GM19468 (cell line): ENCODE measurements around the gene PDE11A.

Experiments used
- ATAC-seq: cut with Tn5 transposase; IDR thresholded peaks from one replicate; pipeline ENCODE4 v1.9.1; 2021; ENCODE audit warnings: mild to moderate bottlenecking, moderate library complexity, moderate number of reproducible peaks; ENCODE audit not compliant: unreplicated experiment; ENCODE audit errors: extremely low read depth

PDE11A gene

DNA sequence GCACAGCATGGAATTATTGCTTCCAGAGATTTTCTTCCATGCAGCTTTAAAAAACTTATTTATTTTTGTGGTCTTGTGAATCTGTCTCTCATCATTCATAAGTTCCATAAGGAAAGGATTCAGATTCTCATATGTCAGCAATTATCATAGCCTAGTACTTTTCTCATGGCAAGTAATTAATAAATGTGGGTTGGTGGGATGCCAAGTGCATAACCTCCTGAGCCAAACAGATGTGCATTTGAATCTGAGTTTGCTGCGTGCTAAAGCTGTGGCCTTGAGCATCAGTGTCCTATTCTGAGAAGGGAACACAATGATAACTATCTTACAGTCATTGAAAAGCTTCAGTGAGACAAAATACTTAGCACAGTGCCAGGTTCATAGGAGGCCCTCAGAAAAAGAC is 331.9 kb downstream of the PDE11A start:
- no peak for ATAC-seq

DNA sequence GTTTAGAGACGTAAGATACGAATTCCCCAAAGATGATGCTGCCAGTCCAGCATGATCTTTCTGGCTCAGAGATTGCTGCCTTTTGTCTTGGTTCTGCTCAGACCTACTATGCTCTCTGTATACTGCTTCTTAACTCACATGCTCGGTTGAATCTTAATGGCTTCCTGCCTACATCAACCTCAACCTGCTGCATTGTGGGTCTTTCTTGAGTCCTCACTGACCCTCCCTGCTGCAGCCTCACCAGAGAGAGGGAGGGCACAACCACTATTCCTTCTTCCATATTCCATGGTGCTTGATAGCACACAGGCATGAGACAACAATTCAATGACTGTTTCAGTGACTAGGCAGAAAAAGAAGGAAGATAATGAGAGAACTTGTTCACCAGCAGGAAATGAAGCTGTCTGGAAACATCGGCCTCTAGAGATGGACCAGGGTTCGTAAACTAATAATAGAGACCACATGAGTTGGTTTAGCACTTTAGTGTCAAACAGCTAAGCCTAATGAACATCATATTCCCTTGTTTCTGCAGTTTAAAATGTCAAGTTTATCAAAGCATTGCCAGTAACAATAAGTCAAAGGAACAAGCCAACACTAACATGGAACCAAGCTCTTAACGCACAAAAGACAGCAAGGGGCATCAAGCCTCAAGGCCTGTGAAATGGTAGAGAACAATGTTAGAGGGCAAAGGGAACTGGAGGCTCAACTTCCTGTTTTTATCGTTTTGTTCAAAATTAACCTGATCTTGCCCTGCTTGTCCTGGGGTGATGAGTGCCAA is 333.9 kb downstream of the PDE11A start:
- no peak for ATAC-seq

DNA sequence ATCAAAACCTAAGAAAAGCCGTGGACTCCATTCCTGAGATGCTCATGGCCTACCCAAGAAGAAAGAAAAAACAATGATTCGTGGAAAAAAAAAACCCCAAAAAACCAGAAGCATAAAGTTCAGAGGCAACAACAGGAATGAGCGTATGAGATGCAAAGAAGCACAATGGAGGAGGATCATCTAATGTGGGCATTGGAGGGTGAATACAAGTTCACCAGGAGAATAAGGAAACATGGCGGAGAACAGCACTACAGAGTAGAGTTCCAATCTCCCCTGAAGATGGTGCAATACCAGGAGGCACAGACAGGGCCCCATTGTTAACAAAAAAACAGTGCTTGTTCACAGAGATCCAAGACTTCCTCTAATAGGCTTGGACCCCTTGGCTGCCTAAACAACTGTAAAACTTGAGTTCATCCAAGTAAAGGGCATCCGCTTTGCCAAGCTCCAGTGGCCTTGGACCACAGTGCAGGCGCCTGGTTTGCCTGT is 337.2 kb downstream of the PDE11A start:
- no peak for ATAC-seq

DNA sequence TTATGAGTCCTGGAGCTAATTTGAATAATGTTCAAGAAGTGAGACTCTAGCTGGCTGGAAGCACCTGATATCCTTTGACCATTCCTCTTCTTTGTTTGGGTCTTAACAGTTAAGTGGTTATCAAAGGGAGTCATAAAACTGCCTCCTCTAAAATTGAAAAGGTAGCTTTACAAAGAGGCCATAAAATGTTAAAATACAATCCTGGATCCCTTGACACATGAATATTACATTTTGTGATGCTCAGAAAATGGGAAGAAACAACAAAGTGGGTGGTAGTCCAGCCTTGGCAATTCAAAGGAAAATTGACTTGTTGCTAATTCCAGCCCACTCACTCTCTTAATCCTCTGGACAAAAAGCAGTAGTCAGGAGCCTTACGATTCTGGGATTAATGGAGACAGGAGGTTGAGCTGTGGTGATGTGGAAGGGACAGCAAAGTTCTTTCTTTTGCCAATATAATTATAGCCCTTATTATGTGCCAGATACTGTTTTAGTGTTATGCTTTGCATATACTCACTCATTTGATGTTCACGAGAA is 339.2 kb downstream of the PDE11A start:
- ATAC-seq, result no peak

DNA sequence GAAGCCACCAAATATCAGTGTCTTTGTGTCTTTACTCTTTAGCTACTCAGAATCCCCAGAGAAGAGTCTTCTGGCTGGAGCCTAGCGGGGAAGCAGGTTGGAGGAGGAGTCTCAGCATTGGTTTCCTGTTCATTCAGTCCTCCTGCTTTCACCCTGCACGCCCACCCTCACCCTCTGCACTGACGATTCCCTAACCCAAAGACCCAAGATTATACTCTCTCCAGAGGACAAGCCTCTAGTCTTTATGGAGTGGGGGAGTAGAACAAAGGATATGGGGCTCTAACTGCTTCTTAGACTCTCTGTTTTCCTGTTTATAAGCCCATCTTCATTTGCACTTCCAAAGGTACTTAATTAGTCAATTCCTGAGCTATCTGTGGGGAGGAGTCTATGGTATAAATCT is 341.2 kb downstream of the PDE11A start:
- no peak for ATAC-seq

GRCh38 chr2:177730792-177731191 is 341.8 kb downstream of the PDE11A start:
- no peak for ATAC-seq

DNA sequence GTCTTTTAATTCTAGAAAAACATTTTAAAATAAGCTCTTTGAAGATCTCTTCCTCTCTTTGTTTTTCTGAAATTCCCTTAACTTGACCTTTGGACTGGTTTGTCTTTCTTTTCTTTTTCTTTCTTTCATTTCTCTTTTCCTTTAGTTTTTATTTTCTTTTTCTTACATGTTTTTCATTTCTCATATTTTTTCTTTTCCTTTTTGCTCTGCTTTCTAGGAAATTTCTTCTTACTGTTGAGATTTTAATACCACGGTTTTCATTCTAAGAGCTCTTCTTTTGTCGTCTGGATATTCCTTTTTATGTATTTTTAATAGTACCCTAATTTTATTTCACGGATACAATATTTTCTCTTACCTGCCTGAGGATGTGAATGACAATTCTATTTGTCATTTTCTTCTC is 342.2 kb downstream of the PDE11A start:
- no peak for ATAC-seq

GRCh38 chr2:177728920-177729319 is 343.7 kb downstream of the PDE11A start:
- no peak for ATAC-seq

DNA sequence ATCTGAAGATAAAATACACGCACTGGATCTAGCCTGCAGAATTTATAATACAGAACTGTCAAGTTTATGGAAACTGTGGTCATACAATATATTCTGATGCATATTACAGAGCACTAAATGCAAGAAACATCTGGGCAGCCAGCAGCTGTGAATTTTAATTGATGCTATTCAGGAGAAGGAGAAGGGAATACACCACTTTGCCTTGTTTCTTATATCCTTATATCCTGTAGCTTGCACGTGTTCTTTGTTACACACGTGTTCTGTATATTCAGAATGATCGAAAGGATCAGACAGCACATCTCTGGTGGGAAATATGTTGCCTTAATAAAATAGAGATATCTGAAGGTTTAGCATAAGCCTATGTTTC is 344.2 kb downstream of the PDE11A start:
- no peak for ATAC-seq

DNA sequence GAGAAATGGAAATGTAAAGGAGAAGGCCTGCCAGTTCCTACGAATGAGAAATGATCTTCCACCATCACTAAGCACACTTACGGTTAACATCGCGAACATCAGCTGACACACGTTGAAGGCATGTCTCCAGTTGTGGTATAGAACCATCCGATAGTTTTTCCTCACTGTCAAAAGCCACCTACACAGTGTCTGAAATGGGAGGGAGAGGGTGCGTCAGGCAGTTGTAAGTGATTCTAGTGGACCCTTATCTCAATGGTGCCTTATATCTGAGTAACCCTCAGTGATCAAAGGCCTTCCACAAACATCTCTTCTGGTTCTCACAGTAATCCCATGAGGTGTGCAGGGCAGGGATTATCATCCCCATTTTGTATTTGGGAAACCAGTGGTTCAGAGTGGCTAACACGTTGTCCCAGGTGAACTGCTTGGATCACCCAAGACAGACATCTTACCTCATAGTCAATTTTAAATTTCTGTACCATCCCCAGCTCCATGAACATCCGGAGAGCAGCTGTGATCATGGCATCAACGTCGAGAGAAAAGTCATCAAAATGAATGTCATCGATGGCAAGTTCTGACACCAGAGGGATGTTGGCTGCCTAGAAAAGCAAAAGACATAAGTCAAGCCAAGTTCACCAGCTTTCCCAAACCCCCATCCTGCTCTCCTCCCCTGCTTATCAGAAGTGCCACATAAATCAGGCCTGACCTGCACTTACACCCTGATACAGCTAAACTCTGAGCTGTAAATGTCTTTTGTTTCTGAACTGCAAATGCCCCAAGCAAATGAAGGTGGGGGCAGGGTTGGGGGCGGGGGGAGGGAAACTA is 344.8 kb downstream of the PDE11A start:
- ATAC-seq, result no peak

DNA sequence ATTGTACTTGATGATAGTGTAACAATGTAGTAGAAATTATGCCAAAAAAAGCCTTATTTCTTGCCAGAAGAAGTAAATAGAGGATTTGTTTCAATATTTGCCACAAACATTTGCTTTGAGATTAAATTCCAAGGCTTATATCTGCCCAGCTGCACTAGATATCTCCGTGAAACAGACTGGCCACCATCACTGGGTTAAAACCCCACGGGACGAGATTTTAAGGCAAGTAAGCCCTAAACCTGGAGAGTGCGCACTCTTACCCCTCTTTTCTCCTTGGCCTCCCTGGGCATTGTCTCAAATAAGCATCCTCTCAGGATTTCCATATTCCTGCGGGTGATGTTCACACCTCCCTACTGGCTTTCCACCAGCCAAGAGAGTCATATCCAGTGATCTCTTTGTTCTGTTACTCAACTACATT is 345.6 kb downstream of the PDE11A start:
- ATAC-seq, result no peak

DNA sequence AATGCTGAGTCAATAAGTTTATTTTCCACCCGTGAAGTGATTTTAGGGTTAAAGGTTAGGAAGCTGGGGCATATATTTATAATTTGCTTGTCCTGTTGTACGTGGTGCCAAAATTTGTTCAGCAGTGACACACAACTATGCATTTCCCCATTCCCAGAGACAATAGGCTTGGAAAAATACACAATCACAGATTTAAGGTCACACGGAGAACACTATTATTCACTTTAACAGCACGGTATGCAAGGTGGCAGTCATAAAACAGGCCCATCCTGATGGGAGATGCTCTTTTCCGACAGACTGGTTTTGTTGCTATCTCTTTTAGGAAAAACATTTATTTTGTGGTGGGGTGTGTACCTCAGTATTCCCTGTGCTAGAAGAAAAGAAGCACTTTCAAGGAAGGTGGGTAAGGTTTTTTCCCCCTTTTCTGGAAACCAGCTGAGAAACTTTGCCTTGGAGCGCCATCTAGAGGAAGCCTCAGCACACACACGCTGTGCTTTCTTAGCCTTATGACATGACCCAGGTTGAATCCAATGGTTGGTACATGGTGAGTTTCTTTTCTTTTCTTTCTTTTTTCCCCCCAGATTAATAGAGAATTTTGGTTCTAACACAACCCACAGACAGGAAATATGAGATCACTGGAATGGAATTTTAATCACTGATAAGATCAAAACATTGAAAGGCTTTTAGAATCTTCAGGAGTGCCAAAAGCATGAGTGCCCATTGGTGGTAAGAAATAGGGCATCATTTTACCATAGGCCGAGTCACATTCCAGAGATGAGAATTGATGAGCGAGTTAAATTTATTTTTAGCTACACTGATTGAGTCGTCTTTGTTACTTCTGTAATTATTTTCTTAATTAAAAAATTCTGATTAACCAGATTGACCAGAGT is 347.9 kb downstream of the PDE11A start:
- ATAC-seq, result no peak

- no peak for ATAC-seq
Measured at GRCh38 chr2:177723235-177723634, 349.3 kb downstream of the PDE11A start.

DNA sequence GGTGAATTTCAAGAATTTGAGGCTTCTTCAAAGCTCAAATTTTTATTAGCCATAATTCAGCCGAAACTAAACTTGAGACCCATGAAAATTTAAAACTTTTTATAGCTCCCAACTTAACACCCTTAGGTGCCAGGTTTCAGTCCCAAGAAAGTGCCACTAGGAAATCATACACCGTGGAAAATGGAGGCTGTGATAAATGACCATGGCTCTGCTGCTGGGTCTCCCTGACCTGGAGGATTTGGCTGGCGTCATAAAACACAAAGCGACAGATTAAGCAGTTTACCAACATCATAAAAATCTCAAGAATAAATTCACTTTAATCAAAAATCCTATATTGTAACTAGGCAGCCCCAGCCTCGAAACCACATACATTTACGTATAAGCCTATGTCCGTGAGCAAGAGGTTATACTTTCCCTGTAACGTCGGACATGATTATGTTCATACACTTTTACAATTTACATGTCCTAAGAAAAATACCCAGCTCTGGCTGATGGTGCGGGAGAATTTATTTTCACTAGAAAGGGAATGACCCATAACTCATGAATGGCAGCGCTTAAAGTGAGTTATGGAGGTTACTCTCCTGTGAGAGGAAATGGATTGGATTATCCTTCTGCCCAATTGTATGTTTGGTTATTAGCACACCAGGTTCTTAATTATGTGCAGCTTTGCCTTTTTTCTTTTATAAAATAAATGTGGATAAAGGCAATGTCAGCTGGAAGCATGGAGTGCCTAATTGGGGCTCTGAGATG is 350.6 kb downstream of the PDE11A start:
- ATAC-seq, result no peak

DNA sequence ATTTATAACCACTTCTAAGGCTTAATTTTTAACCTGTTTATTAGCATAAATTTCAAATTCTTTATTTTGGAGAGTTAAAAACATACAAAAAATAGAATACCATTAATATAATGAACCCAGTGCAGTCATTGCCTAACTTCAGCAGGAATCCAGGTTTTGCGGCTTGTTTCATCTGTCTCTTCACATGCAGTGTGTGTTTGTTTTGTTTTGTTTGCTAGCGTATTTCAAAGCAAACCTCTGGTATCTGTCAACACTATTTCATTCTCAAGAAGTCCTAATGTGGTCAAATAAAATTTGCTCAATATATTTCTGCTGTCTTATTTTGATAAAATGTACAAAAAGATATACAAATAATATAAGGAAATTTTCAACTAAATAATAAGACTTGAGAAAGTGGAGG is 351.5 kb downstream of the PDE11A start:
- no peak for ATAC-seq

GRCh38 chr2:177717831-177718618 is 354.6 kb downstream of the PDE11A start:
- no peak for ATAC-seq

- no peak for ATAC-seq
Measured at GRCh38 chr2:177716484-177716883, 356.1 kb downstream of the PDE11A start.

DNA sequence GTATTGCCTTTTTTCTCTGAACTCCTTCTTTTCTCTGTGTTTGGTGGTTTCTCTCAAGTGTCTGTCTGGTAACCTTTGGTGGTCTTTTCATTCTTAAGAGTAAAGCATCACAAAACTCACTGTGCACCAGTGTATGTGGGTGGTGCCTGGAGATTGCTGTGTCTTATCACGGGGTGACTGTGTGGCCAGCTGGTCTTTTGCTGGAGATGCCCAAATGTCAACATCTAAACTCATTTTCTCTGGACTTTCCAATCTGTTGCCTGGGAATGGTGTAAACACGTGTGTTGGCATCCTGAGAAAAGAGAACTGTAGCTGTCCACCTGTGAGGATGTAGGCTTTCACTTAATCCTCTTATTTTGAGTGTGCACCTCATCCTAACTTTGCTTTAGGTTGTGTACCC is 356.8 kb downstream of the PDE11A start:
- ATAC-seq, result no peak

GRCh38 chr2:177714704-177715103 is 357.9 kb downstream of the PDE11A start:
- no peak for ATAC-seq
